ENCODE measurements around the gene SOSTDC1. TPM values are rescaled to one million over a fixed set of nuclear protein-coding genes. Genes with fewer than 3 reads are reported as not detected.

The SOSTDC1 gene
- polyA plus RNA-seq, 2 donors, result 1.1 to 2.1 TPM

GRCh38 chr7:16422917-16423316 lies 42.6 kb downstream of the SOSTDC1 start:
- no peaks in the 10 kb centered on the region for H3K9me3 ChIP-seq (ENCODE audit: control insufficient read depth in 2 of 2, insufficient read depth in 1 of 2, low read depth in 1 of 2, low read length in 1 of 2)
- H3K27ac ChIP-seq (ENCODE audit: low read depth in 2 of 2, low read length in 1 of 2), result no peak overlapping the region
- H3K4me3 ChIP-seq (ENCODE audit: low read depth in 1 of 2, low read length in 2 of 2), result no peak overlapping the region
- no peaks in the 10 kb centered on the region for H3K27me3 ChIP-seq (ENCODE audit: control insufficient read depth in 1 of 2, insufficient read depth in 2 of 2, low read length in 2 of 2)
- 92 to 94% methylated on average over 3 of the region's 3 CpGs for WGBS, 2 donors
- H3K36me3 ChIP-seq (ENCODE audit: control insufficient read depth in 2 of 2, insufficient read depth in 2 of 2, low read length in 1 of 2), result no peaks in the 10 kb centered on the region
- H3K4me1 ChIP-seq (ENCODE audit: control insufficient read depth in 2 of 2, insufficient read depth in 2 of 2, low read length in 1 of 2), result no peaks in the 10 kb centered on the region

DNA sequence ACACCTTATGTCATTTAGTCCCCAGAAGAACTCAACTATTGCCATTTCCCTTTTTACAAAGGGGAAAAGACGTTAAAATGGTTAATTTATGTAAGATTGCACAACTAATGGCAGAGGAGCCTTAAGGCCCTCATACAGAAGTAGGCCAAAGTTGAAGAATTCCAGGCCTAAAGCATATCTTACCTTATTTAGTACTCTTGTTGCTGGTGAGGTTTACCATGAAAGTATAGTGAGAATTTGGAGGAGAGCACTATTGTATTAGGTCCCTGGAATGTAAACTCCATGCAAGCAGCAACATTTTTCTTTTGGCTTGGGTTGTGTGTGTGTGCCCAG lies 43.5 kb downstream of the SOSTDC1 start:
- Histone ChIP-seq H3K9me3 (ENCODE audit: control insufficient read depth in 2 of 2, insufficient read depth in 1 of 2, low read depth in 1 of 2, low read length in 1 of 2) (no peaks in the 10 kb centered on the region), H3K4me1 (ENCODE audit: control insufficient read depth in 2 of 2, insufficient read depth in 2 of 2, low read length in 1 of 2) (no peaks in the 10 kb centered on the region), H3K4me3 (ENCODE audit: low read depth in 1 of 2, low read length in 2 of 2) (no peak overlapping the region), H3K27ac (ENCODE audit: low read depth in 2 of 2, low read length in 1 of 2) (no peak overlapping the region), H3K27me3 (ENCODE audit: control insufficient read depth in 1 of 2, insufficient read depth in 2 of 2, low read length in 2 of 2) (no peaks in the 10 kb centered on the region), H3K36me3 (ENCODE audit: control insufficient read depth in 2 of 2, insufficient read depth in 2 of 2, low read length in 1 of 2) (no peaks in the 10 kb centered on the region)
- 32 to 50% methylated on average over 1 of the region's 1 CpG for WGBS, 2 donors

GRCh38 chr7:16421333-16422102 lies 44.0 kb downstream of the SOSTDC1 start, which contains the start of gene CRPPA:
Gene CRPPA, minus strand, starts transcription at chr7:16421538. Its CDS starts 216 bp downstream, at chr7:16421322.
- H3K36me3 ChIP-seq (ENCODE audit: control insufficient read depth in 2 of 2, insufficient read depth in 2 of 2, low read length in 1 of 2), result no peaks in the 10 kb centered on the region
- WGBS, 2 donors, result 8 to 12% methylated on average over 32 to 50 of the region's 50 CpGs

GRCh38 chr7:16420649-16421332 lies 44.7 kb downstream of the SOSTDC1 start:
- peak overlapping the region; percentile 62 to 81 for H3K4me3 ChIP-seq (ENCODE audit: low read depth in 1 of 2, low read length in 2 of 2)
- H3K27ac ChIP-seq (ENCODE audit: low read depth in 2 of 2, low read length in 1 of 2), result peak overlapping the region; percentile 96
- WGBS, 2 donors, result 0 to 1% methylated on average over 47 to 56 of the region's 56 CpGs
- H3K9me3 ChIP-seq (ENCODE audit: control insufficient read depth in 2 of 2, insufficient read depth in 1 of 2, low read depth in 1 of 2, low read length in 1 of 2), result no peaks in the 10 kb centered on the region
- H3K36me3 ChIP-seq (ENCODE audit: control insufficient read depth in 2 of 2, insufficient read depth in 2 of 2, low read length in 1 of 2), result no peaks in the 10 kb centered on the region
- H3K27me3 ChIP-seq (ENCODE audit: control insufficient read depth in 1 of 2, insufficient read depth in 2 of 2, low read length in 2 of 2), result no peaks in the 10 kb centered on the region
- no peaks in the 10 kb centered on the region for H3K4me1 ChIP-seq (ENCODE audit: control insufficient read depth in 2 of 2, insufficient read depth in 2 of 2, low read length in 1 of 2)

More at GRCh38 chr7:16421333-16422102, 44.0 kb downstream of the SOSTDC1 start, which contains the start of gene CRPPA:
- H3K4me1 ChIP-seq (ENCODE audit: control insufficient read depth in 2 of 2, insufficient read depth in 2 of 2, low read length in 1 of 2), result no peaks in the 10 kb centered on the region
- no peaks in the 10 kb centered on the region for H3K9me3 ChIP-seq (ENCODE audit: control insufficient read depth in 2 of 2, insufficient read depth in 1 of 2, low read depth in 1 of 2, low read length in 1 of 2)
- no peaks in the 10 kb centered on the region for H3K27me3 ChIP-seq (ENCODE audit: control insufficient read depth in 1 of 2, insufficient read depth in 2 of 2, low read length in 2 of 2)
- peak within 1 kb of the TSS; percentile 62 to 81 for H3K4me3 ChIP-seq (ENCODE audit: low read depth in 1 of 2, low read length in 2 of 2)
- peak within 1 kb of the TSS; percentile 96 for H3K27ac ChIP-seq (ENCODE audit: low read depth in 2 of 2, low read length in 1 of 2)

DNA sequence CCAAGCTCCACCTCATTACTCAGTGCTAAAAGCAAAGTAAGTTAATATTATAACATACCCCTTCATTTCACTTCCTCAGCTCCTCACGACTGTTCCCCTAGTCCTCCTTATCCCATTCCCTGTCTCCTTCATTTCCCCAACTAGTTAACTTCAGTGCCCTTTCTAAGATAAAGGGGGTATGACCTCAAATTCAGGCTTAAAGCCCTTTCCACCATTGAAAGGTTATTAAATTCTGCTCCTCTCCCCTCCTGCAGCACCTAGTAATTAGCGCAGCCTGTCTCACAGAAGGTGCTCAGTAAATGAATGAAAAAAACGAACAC lies 45.2 kb downstream of the SOSTDC1 start:
- Histone ChIP-seq H3K36me3 (ENCODE audit: control insufficient read depth in 2 of 2, insufficient read depth in 2 of 2, low read length in 1 of 2) (no peaks in the 10 kb centered on the region), H3K9me3 (ENCODE audit: control insufficient read depth in 2 of 2, insufficient read depth in 1 of 2, low read depth in 1 of 2, low read length in 1 of 2) (no peaks in the 10 kb centered on the region), H3K27me3 (ENCODE audit: control insufficient read depth in 1 of 2, insufficient read depth in 2 of 2, low read length in 2 of 2) (no peaks in the 10 kb centered on the region), H3K4me1 (ENCODE audit: control insufficient read depth in 2 of 2, insufficient read depth in 2 of 2, low read length in 1 of 2) (no peaks in the 10 kb centered on the region), H3K27ac (ENCODE audit: low read depth in 2 of 2, low read length in 1 of 2) (peak overlapping the region; percentile 96), H3K4me3 (ENCODE audit: low read depth in 1 of 2, low read length in 2 of 2) (peak overlapping the region; percentile 62 to 81)
- 2 to 4% methylated on average over 3 of the region's 3 CpGs for WGBS, 2 donors

GRCh38 chr7:16419859-16420258 lies 45.7 kb downstream of the SOSTDC1 start:
- peak overlapping the region; percentile 62 to 81 for H3K4me3 ChIP-seq (ENCODE audit: low read depth in 1 of 2, low read length in 2 of 2)
- no peaks in the 10 kb centered on the region for H3K9me3 ChIP-seq (ENCODE audit: control insufficient read depth in 2 of 2, insufficient read depth in 1 of 2, low read depth in 1 of 2, low read length in 1 of 2)
- peak overlapping the region in 1 of 2 donors; percentile 96 for H3K27ac ChIP-seq (ENCODE audit: low read depth in 2 of 2, low read length in 1 of 2)
- WGBS, 2 donors, result 57 to 70% methylated on average over 10 of the region's 10 CpGs
- no peaks in the 10 kb centered on the region for H3K4me1 ChIP-seq (ENCODE audit: control insufficient read depth in 2 of 2, insufficient read depth in 2 of 2, low read length in 1 of 2)
- no peaks in the 10 kb centered on the region for H3K36me3 ChIP-seq (ENCODE audit: control insufficient read depth in 2 of 2, insufficient read depth in 2 of 2, low read length in 1 of 2)
- no peaks in the 10 kb centered on the region for H3K27me3 ChIP-seq (ENCODE audit: control insufficient read depth in 1 of 2, insufficient read depth in 2 of 2, low read length in 2 of 2)

GRCh38 chr7:16419126-16419525 lies 46.4 kb downstream of the SOSTDC1 start:
- H3K27ac ChIP-seq (ENCODE audit: low read depth in 2 of 2, low read length in 1 of 2), result no peak overlapping the region
- H3K9me3 ChIP-seq (ENCODE audit: control insufficient read depth in 2 of 2, insufficient read depth in 1 of 2, low read depth in 1 of 2, low read length in 1 of 2), result no peaks in the 10 kb centered on the region
- WGBS, 2 donors, result 96 to 98% methylated on average over 1 of the region's 1 CpG

DNA sequence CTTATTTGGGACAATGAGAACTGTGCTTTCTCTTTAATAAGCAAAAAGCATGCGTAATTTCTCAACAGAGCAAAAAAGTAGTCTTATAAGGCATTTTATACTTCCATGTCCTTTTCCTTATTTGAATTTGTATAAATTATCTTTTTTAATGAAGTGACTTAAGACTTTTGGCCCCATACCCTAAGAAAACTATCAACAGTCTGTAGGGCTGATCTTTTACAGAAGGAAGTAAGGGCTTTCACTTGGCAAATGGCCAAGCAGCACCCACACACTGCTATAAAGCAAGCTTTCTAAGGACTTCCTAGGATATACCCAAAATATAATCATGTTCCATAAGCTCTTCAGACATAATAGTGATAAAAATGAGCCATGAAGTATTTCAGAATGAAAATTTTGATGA lies 47.6 kb downstream of the SOSTDC1 start:
- no peaks in the 10 kb centered on the region for H3K9me3 ChIP-seq (ENCODE audit: control insufficient read depth in 2 of 2, insufficient read depth in 1 of 2, low read depth in 1 of 2, low read length in 1 of 2)
- no peak overlapping the region for H3K27ac ChIP-seq (ENCODE audit: low read depth in 2 of 2, low read length in 1 of 2)
- no peaks in the 10 kb centered on the region for H3K27me3 ChIP-seq (ENCODE audit: control insufficient read depth in 1 of 2, insufficient read depth in 2 of 2, low read length in 2 of 2)
- no peak overlapping the region for H3K4me3 ChIP-seq (ENCODE audit: low read depth in 1 of 2, low read length in 2 of 2)
- no peaks in the 10 kb centered on the region for H3K36me3 ChIP-seq (ENCODE audit: control insufficient read depth in 2 of 2, insufficient read depth in 2 of 2, low read length in 1 of 2)
- H3K4me1 ChIP-seq (ENCODE audit: control insufficient read depth in 2 of 2, insufficient read depth in 2 of 2, low read length in 1 of 2), result no peaks in the 10 kb centered on the region
- WGBS, 2 donors, result 49% methylated on average over 1 of the region's 1 CpG

More at GRCh38 chr7:16419126-16419525, 46.4 kb downstream of the SOSTDC1 start:
- no peak overlapping the region for H3K4me3 ChIP-seq (ENCODE audit: low read depth in 1 of 2, low read length in 2 of 2)
- no peaks in the 10 kb centered on the region for H3K4me1 ChIP-seq (ENCODE audit: control insufficient read depth in 2 of 2, insufficient read depth in 2 of 2, low read length in 1 of 2)
- H3K27me3 ChIP-seq (ENCODE audit: control insufficient read depth in 1 of 2, insufficient read depth in 2 of 2, low read length in 2 of 2), result no peaks in the 10 kb centered on the region
- H3K36me3 ChIP-seq (ENCODE audit: control insufficient read depth in 2 of 2, insufficient read depth in 2 of 2, low read length in 1 of 2), result no peaks in the 10 kb centered on the region

DNA sequence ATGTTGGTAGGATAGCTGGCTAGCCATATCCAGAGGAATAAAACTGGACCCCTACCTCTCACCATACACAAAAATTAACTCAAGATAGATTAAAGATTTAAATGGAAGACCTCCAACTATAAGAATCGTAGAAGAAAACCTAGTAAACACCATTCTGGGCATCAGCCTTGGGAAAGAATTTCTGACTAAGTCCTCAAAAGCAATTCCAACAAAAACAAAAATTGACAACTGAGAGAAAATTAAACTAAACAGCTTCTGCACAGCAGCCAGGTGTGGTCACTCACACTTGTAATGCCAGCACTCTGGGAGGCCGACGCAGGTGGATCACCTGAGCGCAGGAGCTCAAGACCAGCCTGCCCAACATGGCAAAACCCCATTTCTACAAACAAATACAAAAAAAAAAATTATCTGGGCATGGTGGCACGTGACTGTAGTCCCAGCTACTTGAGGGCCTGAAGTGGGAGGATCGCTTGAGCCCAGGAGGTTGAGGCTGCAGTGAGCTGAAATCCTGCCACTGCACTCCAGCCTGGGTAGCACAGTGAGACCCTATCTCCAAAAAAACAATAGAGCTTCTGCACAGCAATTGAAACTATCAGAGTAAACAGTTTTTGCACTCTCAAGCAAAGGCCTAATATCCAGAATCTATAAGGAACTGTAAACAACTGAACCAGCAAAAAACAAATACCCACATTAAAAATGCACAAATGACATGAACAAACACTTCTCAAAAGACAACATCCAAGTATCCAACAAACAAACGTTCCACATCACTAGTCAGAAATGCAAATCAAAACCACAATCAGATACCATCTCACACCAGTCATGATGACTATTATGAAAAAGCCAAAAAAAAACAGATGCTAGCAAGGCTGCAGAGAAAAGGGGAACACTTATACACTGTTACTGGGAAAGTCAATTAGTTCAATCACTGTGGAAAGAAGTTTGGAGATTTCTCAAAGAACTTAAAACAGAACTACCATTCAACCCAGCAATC lies 49.0 kb downstream of the SOSTDC1 start:
- Histone ChIP-seq H3K9me3 (ENCODE audit: control insufficient read depth in 2 of 2, insufficient read depth in 1 of 2, low read depth in 1 of 2, low read length in 1 of 2) (no peaks in the 10 kb centered on the region), H3K4me3 (ENCODE audit: low read depth in 1 of 2, low read length in 2 of 2) (no peak overlapping the region), H3K4me1 (ENCODE audit: control insufficient read depth in 2 of 2, insufficient read depth in 2 of 2, low read length in 1 of 2) (no peaks in the 10 kb centered on the region), H3K36me3 (ENCODE audit: control insufficient read depth in 2 of 2, insufficient read depth in 2 of 2, low read length in 1 of 2) (no peaks in the 10 kb centered on the region), H3K27ac (ENCODE audit: low read depth in 2 of 2, low read length in 1 of 2) (no peak overlapping the region), H3K27me3 (ENCODE audit: control insufficient read depth in 1 of 2, insufficient read depth in 2 of 2, low read length in 2 of 2) (no peaks in the 10 kb centered on the region)
- WGBS, 2 donors, result 80 to 81% methylated on average over 7 of the region's 7 CpGs

Measured in esophagus (tissue), 2 donors.